Limb (tissue), 2 donors: Measurements from ENCODE around the gene CMTM6.
"Not testable (repeated sequence)": the region's sequence is repeated elsewhere in the genome, so short reads cannot be mapped to it uniquely, and the experiment has no call there.

Experiments used
- DNase-seq, 2 donors: peaks; one replicate each; pipeline ENCODE4 v3.0.0-alpha.2; 2016; ENCODE audit errors: extremely low spot score in 2 of 2

The CMTM6 gene

GRCh38 chr3:32448686-32449474 is 53.8 kb downstream of the CMTM6 start:
- no peak for DNase-seq

- DNase-seq: no peak
These were observed 54.7 kb downstream of the CMTM6 start for GRCh38 chr3:32447865-32448400.

GRCh38 chr3:32443478-32443877 is 59.2 kb downstream of the CMTM6 start:
- DNase-seq: no peak

- no peak for DNase-seq
These were observed 59.9 kb downstream of the CMTM6 start for GRCh38 chr3:32442766-32443165.

GRCh38 chr3:32440611-32441350 is 61.9 kb downstream of the CMTM6 start:
- no peak for DNase-seq

GRCh38 chr3:32439421-32439820 is 63.2 kb downstream of the CMTM6 start:
- not testable (repeated sequence) for DNase-seq

GRCh38 chr3:32438596-32439344 is 63.9 kb downstream of the CMTM6 start:
- no peak for DNase-seq

GRCh38 chr3:32437896-32438295 is 64.8 kb downstream of the CMTM6 start:
- DNase-seq: no peak

GRCh38 chr3:32436816-32437189 is 65.8 kb downstream of the CMTM6 start:
- no peak for DNase-seq

GRCh38 chr3:32435911-32436815 is 66.5 kb downstream of the CMTM6 start:
- no peak for DNase-seq

- DNase-seq: no peak
These were observed 68.4 kb downstream of the CMTM6 start for GRCh38 chr3:32434206-32434605.

- DNase-seq: no peak
These were observed 69.7 kb downstream of the CMTM6 start for GRCh38 chr3:32432711-32433530.

GRCh38 chr3:32432045-32432710 is 70.5 kb downstream of the CMTM6 start:
- no peak for DNase-seq

- no peak for DNase-seq
These were observed 71.2 kb downstream of the CMTM6 start for GRCh38 chr3:32431481-32431880.
